Renal cortex interstitium (tissue), 11 donors: Measurements from ENCODE around the gene CC2D1A. TPM values are rescaled to one million over a fixed set of nuclear protein-coding genes. Genes with fewer than 3 reads are reported as not detected.
"Not testable (repeated sequence)": the region's sequence is repeated elsewhere in the genome, so short reads cannot be mapped to it uniquely, and the experiment has no call there.

Source experiments
- DNase-seq, 11 donors: peaks; one replicate each; pipeline ENCODE4 v3.0.0-alpha.2; 2013; ENCODE audit warnings: low read depth in 9 of 11, low spot score in 4 of 11; ENCODE audit errors: extremely low read depth in 1 of 11
- polyA plus RNA-seq, 3 donors: library from polyadenylated mRNA; unstranded; fragments of 120-200 nt; gene quantifications; one replicate each; pipeline ENCODE4 v1.2.1, GENCODE V29; 2013; ENCODE audit not compliant: insufficient read length in 3 of 3

CC2D1A gene
- polyA plus RNA-seq, 3 donors, result 20.6 to 38.9 (median 29.1) TPM

GRCh38 chr19:13894552-13894951 lies 11.4 kb upstream of the CC2D1A start:
- no peak for DNase-seq

GRCh38 chr19:13896227-13896626 lies 9.8 kb upstream of the CC2D1A start:
- no peak for DNase-seq

- DNase-seq, result no peak
Observed at GRCh38 chr19:13899393-13899792, 6.6 kb upstream of the CC2D1A start.

- no peak for DNase-seq
Observed at GRCh38 chr19:13899912-13900584, 6.0 kb upstream of the CC2D1A start.

- no peak for DNase-seq
Observed at GRCh38 chr19:13902993-13903555, 2.9 kb upstream of the CC2D1A start.

- DNase-seq, result no peak
Observed at GRCh38 chr19:13906521-13906904, 512 bp downstream of the CC2D1A start.

- no peak for DNase-seq
Observed at GRCh38 chr19:13906910-13907309, 909 bp downstream of the CC2D1A start.

- DNase-seq, result no peak
Observed at GRCh38 chr19:13908674-13909073, 2.7 kb downstream of the CC2D1A start.

GRCh38 chr19:13909430-13909829 lies 3.4 kb downstream of the CC2D1A start:
- DNase-seq, result no peak

- DNase-seq, result no peak
Observed at GRCh38 chr19:13913352-13913751, 7.4 kb downstream of the CC2D1A start.

- DNase-seq, result no peak
Observed at GRCh38 chr19:13914777-13915176, 8.8 kb downstream of the CC2D1A start.

- DNase-seq, result no peak
Observed at GRCh38 chr19:13917888-13918406, 11.9 kb downstream of the CC2D1A start.

GRCh38 chr19:13918726-13919411 lies 12.9 kb downstream of the CC2D1A start:
- no peak for DNase-seq

GRCh38 chr19:13920524-13920923 lies 14.5 kb downstream of the CC2D1A start:
- DNase-seq, result no peak

GRCh38 chr19:13920940-13921747 lies 15.1 kb downstream of the CC2D1A start:
- no peak for DNase-seq

GRCh38 chr19:13922118-13922517 lies 16.1 kb downstream of the CC2D1A start:
- DNase-seq, result not testable (repeated sequence)

GRCh38 chr19:13923194-13923987 lies 17.4 kb downstream of the CC2D1A start:
- no peak for DNase-seq

- no peak for DNase-seq
Observed at GRCh38 chr19:13926010-13926409, 20.0 kb downstream of the CC2D1A start.

GRCh38 chr19:13926715-13927114 lies 20.7 kb downstream of the CC2D1A start:
- DNase-seq, result no peak
